ENCODE data around the gene GAD2. TPM values are rescaled to one million over a fixed set of nuclear protein-coding genes. Genes with fewer than 3 reads are reported as not detected.
"Not testable (repeated sequence)": the region's sequence is repeated elsewhere in the genome, so short reads cannot be mapped to it uniquely, and the experiment has no call there.

The GAD2 gene
- total and polyA plus RNA-seq, 12 donors: not detected

DNA sequence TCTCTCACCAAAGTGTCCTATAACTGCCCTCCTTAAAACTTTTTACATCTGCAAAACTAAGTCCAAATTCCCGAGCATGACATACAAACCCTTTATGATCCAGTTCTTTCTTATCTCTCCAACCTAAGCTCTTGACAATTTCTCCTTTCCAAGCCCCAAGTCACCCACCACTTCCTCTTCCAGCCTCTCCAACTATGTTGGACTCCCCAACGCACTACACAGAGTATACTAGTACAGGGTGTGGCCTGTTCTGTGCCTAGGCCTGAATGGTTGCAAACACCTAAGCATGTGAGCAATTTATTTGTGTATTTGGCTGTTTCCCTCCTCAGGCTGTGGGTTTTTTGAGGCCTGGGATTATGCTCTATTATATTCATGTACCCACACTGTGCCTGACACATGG, 120.4 kb downstream of the GAD2 start:
- 54 to 69% (median 61%) methylated on average over 2 of the region's 2 CpGs for WGBS, 4 donors
- Histone ChIP-seq H3K36me3 (replicated peaks in 1 of 2) (no peaks in the 10 kb centered on the region), H3K4me3 (no peak overlapping the region), H3K27me3 (no peaks in the 10 kb centered on the region), H3K9me3 (replicated peaks in 1 of 3) (peaks cover 0 to 3% (median 0%) of the 10 kb centered on the region in 3 donors), H3K4me1 (replicated peaks in 1 of 2) (no peaks in the 10 kb centered on the region), H3K27ac (no peak overlapping the region)
- intact Hi-C loops (cut with DNase I): loop anchor here (10.0 kb wide), 1 partner anchor 218 kb away; no protein-coding TSS in a partner anchor
- no peak for DNase-seq
- TF ChIP-seq, protein P1, sequence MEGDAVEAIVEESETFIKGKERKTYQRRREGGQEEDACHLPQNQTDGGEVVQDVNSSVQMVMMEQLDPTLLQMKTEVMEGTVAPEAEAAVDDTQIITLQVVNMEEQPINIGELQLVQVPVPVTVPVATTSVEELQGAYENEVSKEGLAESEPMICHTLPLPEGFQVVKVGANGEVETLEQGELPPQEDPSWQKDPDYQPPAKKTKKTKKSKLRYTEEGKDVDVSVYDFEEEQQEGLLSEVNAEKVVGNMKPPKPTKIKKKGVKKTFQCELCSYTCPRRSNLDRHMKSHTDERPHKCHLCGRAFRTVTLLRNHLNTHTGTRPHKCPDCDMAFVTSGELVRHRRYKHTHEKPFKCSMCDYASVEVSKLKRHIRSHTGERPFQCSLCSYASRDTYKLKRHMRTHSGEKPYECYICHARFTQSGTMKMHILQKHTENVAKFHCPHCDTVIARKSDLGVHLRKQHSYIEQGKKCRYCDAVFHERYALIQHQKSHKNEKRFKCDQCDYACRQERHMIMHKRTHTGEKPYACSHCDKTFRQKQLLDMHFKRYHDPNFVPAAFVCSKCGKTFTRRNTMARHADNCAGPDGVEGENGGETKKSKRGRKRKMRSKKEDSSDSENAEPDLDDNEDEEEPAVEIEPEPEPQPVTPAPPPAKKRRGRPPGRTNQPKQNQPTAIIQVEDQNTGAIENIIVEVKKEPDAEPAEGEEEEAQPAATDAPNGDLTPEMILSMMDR (IDR thresholded peaks at IDR 0.05): no peak
- TF ChIP-seq POLR2A (IDR thresholded peaks at IDR 0.05): no peak

DNA sequence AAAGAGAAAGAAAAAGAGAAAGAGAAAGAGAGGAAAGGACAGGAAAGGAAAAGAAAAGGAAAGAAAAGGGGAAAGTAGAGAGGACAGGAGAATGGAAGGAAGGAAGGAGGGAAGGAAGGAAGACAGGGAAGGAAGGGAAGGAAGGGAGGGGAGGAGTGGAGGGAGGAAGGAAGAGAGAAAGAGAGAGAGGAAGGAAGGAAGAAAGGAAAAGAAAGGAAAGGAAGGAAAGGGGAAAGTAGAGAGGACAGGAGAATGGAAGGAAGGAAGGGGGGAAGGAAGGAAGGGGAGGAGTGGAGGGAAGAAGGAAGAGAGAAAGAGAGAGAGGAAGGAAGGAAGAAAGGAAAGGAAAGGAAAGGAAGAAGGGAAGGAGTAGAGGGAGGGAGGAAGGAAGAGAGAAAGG, 125.1 kb downstream of the GAD2 start:
- H3K9me3 ChIP-seq (replicated peaks in 1 of 3): no peaks in the 10 kb centered on the region
- no peak overlapping the region for H3K27ac ChIP-seq
- no peaks in the 10 kb centered on the region for H3K27me3 ChIP-seq
- no peak for DNase-seq
- no peak for TF ChIP-seq POLR2A (IDR thresholded peaks at IDR 0.05)
- TF ChIP-seq, protein P1 (IDR thresholded peaks at IDR 0.05): no peak
- no peaks in the 10 kb centered on the region for H3K36me3 ChIP-seq (replicated peaks in 1 of 2)
- H3K4me3 ChIP-seq: no peak overlapping the region
- intact Hi-C loops (cut with DNase I): no loop called here
- no peaks in the 10 kb centered on the region for H3K4me1 ChIP-seq (replicated peaks in 1 of 2)

DNA sequence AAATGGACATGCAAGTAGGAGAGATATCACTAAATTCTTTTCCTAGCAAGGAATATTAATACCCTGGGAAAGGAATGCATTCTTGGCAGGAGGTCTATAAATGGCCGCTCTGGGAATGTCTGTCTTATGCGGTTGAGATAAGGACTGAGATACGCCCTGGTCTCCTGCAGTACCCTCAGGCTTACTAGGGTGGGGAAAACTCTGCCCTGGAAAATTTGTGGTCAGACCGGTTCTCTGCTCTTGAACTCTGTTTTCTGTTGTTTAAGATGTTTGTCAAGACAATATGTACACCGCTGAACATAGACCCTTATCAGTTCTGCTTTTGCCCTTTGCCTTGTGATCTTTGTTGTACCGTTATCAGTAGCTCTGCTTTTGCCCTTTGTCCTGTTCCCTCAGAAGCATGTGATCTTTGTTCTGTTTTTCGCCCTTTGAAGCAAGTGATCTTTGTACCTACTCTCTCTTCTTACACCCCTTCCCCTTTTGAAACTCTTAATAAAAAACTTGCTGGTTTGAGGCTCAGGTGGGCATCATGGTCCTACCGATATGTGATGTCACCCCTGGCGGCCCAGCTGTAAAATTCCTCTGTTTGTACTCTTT, 132.3 kb downstream of the GAD2 start:
- DNase-seq; intact Hi-C loops (cut with DNase I): not testable (repeated sequence)
- 70 to 80% (median 73%) methylated on average over 9 of the region's 9 CpGs for WGBS, 4 donors

More for the DNA sequence above, 132.3 kb downstream of the GAD2 start:
- not testable (repeated sequence) for H3K9me3 ChIP-seq (replicated peaks in 1 of 3); H3K27ac ChIP-seq; H3K27me3 ChIP-seq; H3K4me1 ChIP-seq (replicated peaks in 1 of 2); H3K4me3 ChIP-seq; H3K36me3 ChIP-seq (replicated peaks in 1 of 2)

Other genes with a start within 250 kb of the GAD2 start
- gene APBB1IP, start 221.6 kb downstream of the GAD2 start, total RNA-seq: 10 to 100 TPM in 4 of 9 donors, 1 to 10 TPM in 3, under 1 TPM in 2; 0.60 to 16.1 (median 9.4) TPM
- gene APBB1IP, start 221.6 kb downstream of the GAD2 start, polyA plus RNA-seq: 1 to 10 TPM; 3.6 to 5.5 (median 4.8) TPM